Subcutaneous adipose tissue (tissue), 4 donors: ENCODE measurements around the gene HIGD1A. TPM values are rescaled to one million over a fixed set of nuclear protein-coding genes. Genes with fewer than 3 reads are reported as not detected.

Source experiments
- CTCF ChIP-seq: fragments of 450-650 bp; IDR thresholded peaks from one replicate; pipeline ENCODE4 v1.5.1; 2016; ENCODE audit warnings: low read depth, mild to moderate bottlenecking, control low read depth, antibody characterized with exemption, moderate library complexity
- total RNA-seq, 4 donors: library from RNA; depleted of rRNA; stranded (reverse); fragments of >200 nt; gene quantifications; one replicate each; pipeline ENCODE4 v1.1.0, GENCODE V29; 2016

The HIGD1A gene
- total RNA-seq, 4 donors from 2014 or later = 115 to 236 (median 161) TPM

- no peak for TF ChIP-seq CTCF
These were observed 58.4 kb downstream of the HIGD1A start for GRCh38 chr3:42745776-42746454.

GRCh38 chr3:42745291-42745745, 59.0 kb downstream of the HIGD1A start:
- TF ChIP-seq CTCF = no peak

GRCh38 chr3:42743204-42743995, 60.9 kb downstream of the HIGD1A start:
- no peak for TF ChIP-seq CTCF

- no peak for TF ChIP-seq CTCF
These were observed 61.6 kb downstream of the HIGD1A start for GRCh38 chr3:42742688-42743087.

GRCh38 chr3:42742259-42742658, 62.0 kb downstream of the HIGD1A start:
- TF ChIP-seq CTCF = no peak

GRCh38 chr3:42741796-42742195, 62.5 kb downstream of the HIGD1A start:
- no peak for TF ChIP-seq CTCF

- no peak for TF ChIP-seq CTCF
These were observed 64.7 kb downstream of the HIGD1A start for GRCh38 chr3:42739401-42740158.
